Activated naive CD8-positive, alpha-beta T cell (primary cell): ENCODE data around the gene ARHGEF7.
A peak's percentile ranks its signal among the peaks of the same experiment; 100 is the strongest.

Experiments used
- H3K27ac Mint-ChIP-seq: one replicate; pipeline ENCODE4 v1.8.0; 2021; ENCODE audit warnings: mixed read lengths
- H3K27me3 Mint-ChIP-seq: one replicate; pipeline ENCODE4 v1.8.0; 2021; ENCODE audit warnings: mixed read lengths
- H3K36me3 Mint-ChIP-seq: one replicate; pipeline ENCODE4 v1.8.0; 2021; ENCODE audit warnings: mixed read lengths
- H3K4me1 Mint-ChIP-seq: one replicate; pipeline ENCODE4 v1.8.0; 2021; ENCODE audit warnings: low read depth, mixed read lengths
- H3K4me3 Mint-ChIP-seq: one replicate; pipeline ENCODE4 v1.8.0; 2021; ENCODE audit warnings: mild to moderate bottlenecking, mixed read lengths
- H3K9me3 Mint-ChIP-seq: one replicate; pipeline ENCODE4 v1.8.0; 2021; ENCODE audit warnings: low read depth, mixed read lengths

ARHGEF7 gene

DNA sequence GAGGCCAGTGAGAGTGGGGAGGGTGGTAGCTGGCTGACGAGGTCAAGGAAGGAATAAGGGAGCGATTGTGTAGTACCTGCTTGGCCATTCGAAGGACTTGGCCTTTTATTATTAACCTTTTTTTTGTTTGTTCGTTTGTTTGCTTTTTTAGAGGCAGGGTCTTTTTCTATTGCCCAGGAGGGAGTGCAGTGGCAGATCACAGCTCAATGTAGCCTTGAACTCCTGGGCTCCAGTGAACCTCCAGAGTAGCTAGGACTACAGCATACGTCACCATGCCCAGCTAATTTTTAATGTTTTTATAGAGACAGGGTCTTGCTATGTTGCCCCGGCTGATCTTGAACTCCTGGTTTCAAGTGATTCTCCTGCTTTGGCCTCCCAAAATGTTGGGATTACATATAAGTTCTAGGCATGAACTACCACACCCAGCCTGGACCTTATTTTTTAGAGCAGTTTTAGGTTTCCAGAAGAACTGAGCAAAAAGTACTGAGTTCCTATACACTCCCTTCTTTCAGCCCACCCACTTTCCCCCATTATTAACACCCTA lies 25.5 kb downstream of the ARHGEF7 start:
- H3K4me3 Mint-ChIP-seq, result no peak overlapping the region
- no peaks in the 10 kb centered on the region for H3K4me1 Mint-ChIP-seq
- H3K9me3 Mint-ChIP-seq, result no peaks in the 10 kb centered on the region
- no peaks in the 10 kb centered on the region for H3K36me3 Mint-ChIP-seq
- H3K27me3 Mint-ChIP-seq, result peaks cover 5% of the 10 kb centered on the region
- no peak overlapping the region for H3K27ac Mint-ChIP-seq

DNA sequence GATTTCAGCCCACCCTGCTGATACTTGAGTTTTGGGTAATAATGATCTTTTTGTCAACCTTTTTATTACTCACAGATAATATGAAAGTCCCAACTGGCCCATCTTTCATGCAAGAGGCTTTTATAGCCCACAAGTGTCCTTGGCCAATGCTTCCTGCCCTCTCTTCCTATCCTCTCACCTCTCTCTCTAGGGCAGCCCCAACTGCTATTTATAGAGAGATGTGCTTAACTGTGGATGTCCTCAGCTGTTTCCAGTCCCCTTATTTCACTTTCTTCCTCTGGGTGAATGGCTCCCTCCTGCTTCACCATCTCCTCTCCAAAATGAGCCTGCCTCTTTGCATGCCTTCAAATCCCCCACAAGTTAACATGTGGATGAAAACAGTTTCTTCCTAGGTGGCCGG lies 27.4 kb downstream of the ARHGEF7 start:
- Mint-ChIP-seq H3K27me3 (peaks cover 4% of the 10 kb centered on the region), H3K4me1 (no peaks in the 10 kb centered on the region), H3K9me3 (no peaks in the 10 kb centered on the region), H3K36me3 (no peaks in the 10 kb centered on the region), H3K4me3 (no peak overlapping the region), H3K27ac (no peak overlapping the region)

DNA sequence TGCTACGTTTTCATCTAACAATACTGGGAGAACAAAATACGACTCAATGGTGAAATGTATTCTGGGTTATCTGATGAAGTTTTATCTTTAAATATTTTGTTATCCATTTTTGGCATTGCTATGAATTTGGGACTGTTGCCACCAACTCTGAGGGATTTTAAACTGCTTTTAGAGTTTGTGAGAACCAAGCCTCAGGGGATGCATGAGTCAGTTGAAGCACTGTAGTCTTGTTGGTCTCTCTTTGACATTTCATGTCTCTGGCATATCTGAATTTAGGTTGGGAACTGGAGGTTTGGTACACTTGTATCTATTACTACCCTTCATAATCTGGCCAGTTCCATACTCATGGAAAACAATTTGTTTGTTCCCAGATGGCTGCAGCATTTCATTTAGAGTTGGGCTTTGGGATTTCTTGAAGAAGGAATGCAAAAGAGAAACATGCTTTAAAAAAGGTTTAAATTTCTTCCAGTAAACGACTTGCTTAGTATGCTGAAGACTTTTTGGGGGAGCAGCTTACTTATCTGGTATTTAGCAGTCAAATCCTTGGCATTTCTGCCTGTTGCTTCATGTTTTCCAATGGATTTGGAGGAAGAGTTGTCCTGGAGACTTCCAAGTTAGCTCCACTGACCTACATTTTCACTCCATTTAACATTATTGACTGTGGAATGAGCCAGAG lies 28.9 kb downstream of the ARHGEF7 start:
- H3K36me3 Mint-ChIP-seq, result no peaks in the 10 kb centered on the region
- peaks cover 4% of the 10 kb centered on the region for H3K27me3 Mint-ChIP-seq
- no peaks in the 10 kb centered on the region for H3K4me1 Mint-ChIP-seq
- no peak overlapping the region for H3K4me3 Mint-ChIP-seq
- no peak overlapping the region for H3K27ac Mint-ChIP-seq
- no peaks in the 10 kb centered on the region for H3K9me3 Mint-ChIP-seq

DNA sequence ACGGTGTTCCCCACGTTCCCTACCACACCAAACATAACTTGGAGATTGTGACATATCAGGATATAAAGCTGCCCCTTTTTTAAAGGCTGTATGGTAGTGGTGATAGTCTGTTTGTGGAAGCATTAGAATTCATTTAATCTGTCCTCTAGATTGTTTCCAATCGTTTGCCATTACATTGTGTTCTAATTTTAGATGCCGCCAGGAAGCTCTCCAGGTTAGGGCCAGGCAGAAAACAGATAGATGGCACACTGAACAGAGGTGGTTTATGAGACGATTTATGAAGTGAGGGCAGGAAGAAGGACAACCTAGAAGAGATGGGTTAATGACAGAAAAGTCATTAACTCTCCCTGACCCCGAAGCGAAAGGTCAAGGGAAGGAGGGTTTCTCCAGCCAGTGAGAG lies 30.0 kb downstream of the ARHGEF7 start:
- Mint-ChIP-seq H3K27ac (no peak overlapping the region), H3K4me3 (no peak overlapping the region), H3K4me1 (no peaks in the 10 kb centered on the region), H3K9me3 (no peaks in the 10 kb centered on the region), H3K27me3 (peaks cover 4% of the 10 kb centered on the region), H3K36me3 (no peaks in the 10 kb centered on the region)

DNA sequence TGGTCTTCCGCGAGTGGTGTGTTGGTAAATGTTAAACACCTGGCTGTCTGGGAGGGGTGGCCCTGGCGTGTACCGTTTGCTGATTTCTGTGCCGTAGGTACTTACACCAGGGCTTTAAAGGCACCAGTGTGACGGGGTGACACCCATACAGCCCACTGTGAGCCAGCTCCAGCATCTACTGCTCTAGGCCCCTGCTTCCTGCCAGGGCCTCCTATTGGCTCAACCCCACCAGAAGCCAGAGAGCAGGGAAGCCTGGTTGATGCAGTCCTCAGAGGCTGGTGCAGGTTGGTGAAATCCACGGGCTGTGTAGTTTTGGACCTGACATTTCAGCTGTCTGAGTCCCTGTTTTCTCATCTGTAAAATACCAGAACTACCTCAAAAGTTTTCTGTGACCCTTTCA lies 30.4 kb downstream of the ARHGEF7 start:
- Mint-ChIP-seq H3K27ac (no peak overlapping the region), H3K4me3 (no peak overlapping the region), H3K4me1 (no peaks in the 10 kb centered on the region), H3K9me3 (no peaks in the 10 kb centered on the region), H3K36me3 (no peaks in the 10 kb centered on the region), H3K27me3 (peaks cover 4% of the 10 kb centered on the region)

DNA sequence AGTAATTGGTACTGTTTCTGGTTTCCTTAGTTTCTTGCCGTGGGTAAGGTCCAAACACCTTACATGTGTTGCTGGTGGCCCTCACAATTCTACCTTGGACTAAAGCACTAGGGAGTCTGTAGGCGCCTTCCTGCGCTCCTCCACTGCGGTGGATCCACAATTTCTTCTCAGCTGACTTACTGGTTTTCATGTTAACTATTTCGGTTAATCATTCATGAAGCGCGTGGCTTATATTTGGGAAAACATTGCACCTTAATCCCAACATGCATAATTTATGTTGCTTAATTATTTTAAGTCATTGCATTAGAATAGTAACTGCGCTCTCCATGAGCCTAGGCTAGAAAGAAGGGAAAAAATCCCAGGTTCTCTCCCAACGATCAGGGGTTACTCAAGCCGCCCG lies 37.7 kb downstream of the ARHGEF7 start:
- Mint-ChIP-seq H3K4me1 (peaks cover 32% of the 10 kb centered on the region), H3K36me3 (peaks cover 2% of the 10 kb centered on the region), H3K27ac (peak overlapping the region; percentile 88), H3K9me3 (no peaks in the 10 kb centered on the region), H3K27me3 (no peaks in the 10 kb centered on the region), H3K4me3 (peak overlapping the region; percentile 94)

DNA sequence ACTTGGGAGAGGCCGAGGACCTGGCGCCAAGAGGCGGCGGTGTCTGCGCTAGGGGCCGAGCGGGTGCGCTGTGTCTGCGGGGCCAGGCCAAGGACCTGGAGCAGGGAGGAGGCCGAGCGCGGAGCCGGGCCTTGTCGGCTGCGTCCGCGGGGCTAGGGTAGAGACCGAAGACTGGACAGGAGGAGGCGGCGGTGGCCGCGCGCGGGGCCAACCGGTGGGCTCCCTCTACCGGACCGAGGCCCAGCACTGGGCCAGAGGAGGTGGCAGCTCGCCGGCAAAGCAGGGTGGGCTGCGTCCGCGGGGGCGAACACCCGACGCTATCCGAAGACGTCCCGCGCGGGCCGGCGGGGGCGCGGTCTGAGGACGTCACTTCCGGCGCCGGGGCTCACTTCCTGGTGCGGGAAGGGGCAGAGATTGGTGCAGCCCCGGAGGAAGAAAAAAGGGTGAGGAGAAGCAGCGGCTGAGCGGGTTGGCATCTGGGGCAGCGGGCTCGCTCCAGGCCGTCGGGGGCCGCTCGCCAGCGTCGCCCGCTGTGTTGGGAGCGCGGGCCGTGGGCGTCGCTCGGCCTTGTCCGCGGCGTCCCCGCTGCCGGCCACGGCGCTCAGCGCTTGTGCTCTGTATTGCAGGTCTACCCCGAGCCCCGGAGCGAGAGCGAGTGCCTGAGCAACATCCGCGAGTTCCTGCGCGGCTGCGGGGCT lies 38.3 kb downstream of the ARHGEF7 start:
- H3K4me3 Mint-ChIP-seq, result peak overlapping the region; percentile 94
- peaks cover 2% of the 10 kb centered on the region for H3K36me3 Mint-ChIP-seq
- H3K4me1 Mint-ChIP-seq, result peaks cover 34% of the 10 kb centered on the region
- H3K9me3 Mint-ChIP-seq, result no peaks in the 10 kb centered on the region
- peak overlapping the region; percentile 88 for H3K27ac Mint-ChIP-seq
- H3K27me3 Mint-ChIP-seq, result no peaks in the 10 kb centered on the region

DNA sequence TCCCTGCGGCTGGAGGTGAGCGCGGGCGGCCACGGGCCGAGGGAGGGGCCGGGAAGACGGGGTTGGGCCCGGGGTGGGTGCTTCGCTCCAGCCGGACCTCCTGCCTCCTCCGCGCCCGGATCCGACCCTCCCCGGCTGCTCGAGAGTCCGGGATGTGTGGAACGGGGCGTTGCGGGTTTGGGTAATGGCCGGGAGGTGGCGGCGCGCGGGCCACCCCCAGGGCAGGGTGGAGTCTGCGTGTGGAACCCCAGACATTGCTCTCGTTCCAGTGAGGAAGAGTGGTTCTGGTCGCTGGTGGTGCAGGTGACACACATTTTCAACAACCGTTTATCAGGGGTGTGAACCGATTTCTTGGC lies 38.8 kb downstream of the ARHGEF7 start:
- Mint-ChIP-seq H3K36me3 (peaks cover 4% of the 10 kb centered on the region), H3K27ac (peak overlapping the region; percentile 89), H3K9me3 (no peaks in the 10 kb centered on the region), H3K4me1 (peaks cover 36% of the 10 kb centered on the region), H3K27me3 (no peaks in the 10 kb centered on the region), H3K4me3 (peak overlapping the region; percentile 94)

DNA sequence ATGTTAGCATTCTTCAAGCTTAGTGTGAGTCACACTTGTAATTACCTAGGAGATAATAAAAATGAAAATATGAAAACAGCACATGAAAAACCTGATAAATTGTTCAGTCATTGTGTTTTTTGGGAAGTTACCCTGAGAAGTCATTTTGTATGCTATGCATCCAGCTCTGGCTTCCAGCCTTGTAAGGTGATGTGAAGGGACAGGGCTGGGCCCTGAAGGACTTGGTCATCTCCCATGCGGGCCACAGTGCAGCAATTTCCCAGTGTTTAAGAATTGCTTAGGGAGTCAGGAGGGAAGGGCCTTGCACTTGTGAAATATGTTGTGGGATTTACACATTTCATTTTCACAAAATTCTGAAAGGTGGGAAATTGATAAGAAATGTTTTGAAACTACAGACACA lies 41.3 kb downstream of the ARHGEF7 start:
- Mint-ChIP-seq H3K36me3 (peaks cover 20% of the 10 kb centered on the region), H3K27ac (peak overlapping the region; percentile 83), H3K27me3 (no peaks in the 10 kb centered on the region), H3K4me1 (peaks cover 56% of the 10 kb centered on the region), H3K4me3 (peak overlapping the region; percentile 23), H3K9me3 (no peaks in the 10 kb centered on the region)

DNA sequence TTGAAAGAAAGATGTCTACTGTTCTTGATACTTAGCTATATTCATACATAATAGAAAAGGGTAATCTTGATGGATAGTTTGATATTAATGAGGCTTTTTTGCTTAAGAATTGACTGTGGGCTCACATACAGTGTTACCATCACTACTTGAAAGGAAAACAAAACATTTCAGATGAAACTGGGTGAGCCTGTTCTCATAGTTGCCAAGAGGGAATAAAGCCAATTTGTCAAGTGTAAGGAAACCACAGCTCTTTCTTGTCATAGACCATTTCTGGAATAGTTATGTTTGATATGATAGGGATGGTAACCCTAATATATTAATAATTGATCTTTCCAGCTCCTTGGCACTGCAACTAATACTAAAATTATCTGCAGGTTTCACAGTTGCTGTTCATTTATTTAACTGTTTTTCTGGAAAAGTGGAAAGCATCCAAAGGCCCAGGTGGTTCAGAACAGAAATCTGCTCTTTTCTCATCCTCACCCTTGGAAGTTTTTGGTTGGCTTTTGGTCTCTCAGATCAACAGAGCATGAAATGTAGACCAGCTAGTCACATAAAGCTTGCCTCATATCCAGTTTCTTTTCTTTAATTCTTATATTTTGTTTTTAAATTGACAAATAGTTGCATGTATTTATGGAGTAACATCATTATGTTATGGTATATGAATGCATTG lies 43.2 kb downstream of the ARHGEF7 start:
- H3K36me3 Mint-ChIP-seq, result peaks cover 23% of the 10 kb centered on the region
- no peaks in the 10 kb centered on the region for H3K9me3 Mint-ChIP-seq
- H3K4me3 Mint-ChIP-seq, result no peak overlapping the region
- H3K27ac Mint-ChIP-seq, result no peak overlapping the region
- no peaks in the 10 kb centered on the region for H3K27me3 Mint-ChIP-seq
- peaks cover 65% of the 10 kb centered on the region for H3K4me1 Mint-ChIP-seq

DNA sequence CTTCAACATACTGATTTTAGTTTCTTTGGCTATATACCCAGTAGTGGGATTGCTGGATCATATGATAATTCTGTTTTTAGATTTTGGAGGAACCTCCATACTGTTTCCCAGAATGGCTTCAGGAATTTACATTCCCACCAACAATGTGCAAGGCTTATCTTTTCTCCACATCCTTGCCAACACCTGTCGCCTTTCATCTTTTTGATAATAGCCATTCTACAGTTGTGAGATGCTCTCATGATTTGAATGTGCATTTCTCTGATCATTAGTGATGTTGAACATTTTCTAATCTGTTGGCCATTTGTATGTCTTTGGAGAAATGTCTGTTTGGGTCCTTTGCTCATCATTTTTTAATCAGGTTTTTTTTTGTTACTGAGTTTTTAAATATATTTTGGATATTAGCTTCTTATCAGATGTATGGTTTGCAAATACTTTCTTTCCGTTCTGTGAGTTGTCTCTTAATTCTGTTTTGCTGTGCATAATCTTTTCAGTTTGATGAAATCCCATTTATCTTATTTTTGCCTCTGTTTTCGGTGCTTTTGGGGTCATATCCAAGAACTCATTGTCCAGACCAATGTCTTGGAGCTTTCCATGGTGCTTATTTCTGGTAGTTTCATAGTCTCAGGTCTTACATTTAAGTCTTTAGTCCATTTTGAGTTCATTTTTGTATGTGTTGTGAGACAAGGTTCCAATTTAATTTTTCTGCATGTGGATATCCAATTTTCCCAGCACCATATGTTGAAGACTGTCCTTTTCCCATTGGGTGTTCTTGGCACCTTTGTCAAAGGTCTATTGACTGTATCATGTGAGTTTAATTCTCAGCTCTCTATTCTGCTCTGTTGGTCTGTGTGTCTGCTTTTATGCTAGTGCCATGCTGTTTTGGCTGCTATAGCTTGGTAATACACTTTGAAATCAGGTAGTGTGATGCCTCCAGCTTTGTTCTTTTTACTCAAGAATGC lies 44.5 kb downstream of the ARHGEF7 start:
- H3K27me3 Mint-ChIP-seq, result no peaks in the 10 kb centered on the region
- no peak overlapping the region for H3K4me3 Mint-ChIP-seq
- no peak overlapping the region for H3K27ac Mint-ChIP-seq
- no peaks in the 10 kb centered on the region for H3K9me3 Mint-ChIP-seq
- peaks cover 25% of the 10 kb centered on the region for H3K36me3 Mint-ChIP-seq
- peaks cover 64% of the 10 kb centered on the region for H3K4me1 Mint-ChIP-seq

DNA sequence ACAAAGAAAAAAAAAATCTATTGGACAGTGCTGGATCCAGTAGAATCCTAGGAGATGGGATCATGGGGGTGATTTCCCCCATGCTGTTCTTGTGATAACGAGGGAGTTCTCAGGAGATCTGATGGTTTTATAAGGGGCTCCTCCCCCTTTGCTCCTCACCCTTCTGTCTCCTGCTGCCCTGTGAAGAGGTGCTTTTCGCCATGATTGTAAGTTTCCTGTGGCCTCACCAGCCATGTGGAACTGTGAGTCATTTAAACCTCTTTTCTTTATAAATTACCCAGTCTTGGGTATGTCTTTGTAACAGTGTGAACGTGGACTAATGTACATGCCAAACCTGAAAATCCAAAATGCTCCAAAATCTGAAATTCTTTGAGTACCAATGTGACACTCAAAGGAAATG lies 45.5 kb downstream of the ARHGEF7 start:
- Mint-ChIP-seq H3K27me3 (no peaks in the 10 kb centered on the region), H3K27ac (no peak overlapping the region), H3K9me3 (no peaks in the 10 kb centered on the region), H3K36me3 (peaks cover 28% of the 10 kb centered on the region), H3K4me1 (peaks cover 63% of the 10 kb centered on the region), H3K4me3 (no peak overlapping the region)

DNA sequence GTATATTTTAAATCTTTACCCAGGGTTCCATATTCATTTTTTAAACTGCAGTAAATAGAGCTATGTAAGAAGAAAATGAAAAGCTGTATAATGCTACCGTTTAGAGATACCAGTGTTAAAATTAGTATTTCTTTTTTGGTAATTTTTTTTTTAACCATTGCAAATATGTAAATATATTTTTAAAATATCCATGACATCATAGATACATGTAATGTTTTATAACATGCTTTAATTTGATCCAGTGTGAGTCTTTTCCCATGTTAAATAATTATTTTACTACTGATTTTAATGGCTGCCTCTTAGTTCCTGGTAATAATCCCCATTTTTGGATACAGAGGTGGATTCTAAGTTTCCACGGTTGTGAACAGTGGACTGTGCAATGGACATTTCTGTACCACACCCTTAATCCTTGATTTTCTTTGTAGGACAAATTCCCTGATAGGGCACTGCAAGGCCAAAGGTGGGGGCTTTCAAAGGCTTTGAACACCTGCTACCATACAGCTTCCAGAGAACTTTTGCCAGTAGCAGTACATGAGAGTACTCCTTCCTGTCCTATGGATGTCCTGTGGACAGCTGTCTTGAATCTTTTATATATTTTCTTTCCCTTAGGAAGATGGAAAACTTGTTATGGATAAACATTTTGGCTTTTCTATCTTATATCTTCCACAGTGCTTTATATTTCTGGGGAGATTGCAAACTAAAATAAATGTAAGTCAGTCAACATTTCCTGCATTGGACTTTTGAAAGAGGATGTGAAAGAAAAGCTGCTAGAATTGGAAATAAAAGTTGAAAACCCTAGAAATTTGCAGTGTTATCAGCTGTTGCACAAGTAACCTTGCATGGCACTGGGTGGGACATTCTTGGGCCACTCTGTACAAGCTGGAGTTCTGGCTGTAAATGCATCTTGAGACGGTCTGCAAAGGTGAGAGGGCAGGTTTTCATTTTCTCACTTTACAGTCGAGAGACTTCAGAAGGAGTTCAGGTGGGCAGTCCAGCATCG lies 46.8 kb downstream of the ARHGEF7 start:
- H3K27me3 Mint-ChIP-seq, result no peaks in the 10 kb centered on the region
- H3K4me3 Mint-ChIP-seq, result no peak overlapping the region
- peaks cover 68% of the 10 kb centered on the region for H3K4me1 Mint-ChIP-seq
- no peak overlapping the region for H3K27ac Mint-ChIP-seq
- peaks cover 26% of the 10 kb centered on the region for H3K36me3 Mint-ChIP-seq
- no peaks in the 10 kb centered on the region for H3K9me3 Mint-ChIP-seq
